HFFc6 (cell line): ENCODE data around the gene PIPOX. TPM values are rescaled to one million over a fixed set of nuclear protein-coding genes. Genes with fewer than 3 reads are reported as not detected.
A peak's percentile ranks its signal among the peaks of the same experiment; 100 is the strongest.

Source experiments
- DNase-seq: peaks from one replicate; pipeline ENCODE4 v3.0.0-alpha.2; 2018
- H3K27ac Mint-ChIP-seq: 2 replicates; pipeline ENCODE4 v1.8.0; 2020; ENCODE audit warnings: mild to moderate bottlenecking, mixed read lengths
- H3K27me3 Mint-ChIP-seq: 2 replicates; pipeline ENCODE4 v1.8.0; 2021; ENCODE audit warnings: mild to moderate bottlenecking, moderate library complexity, mixed read lengths; ENCODE audit not compliant: insufficient read depth
- H3K36me3 Mint-ChIP-seq: 2 replicates; pipeline ENCODE4 v1.8.0; 2021; ENCODE audit warnings: low read depth, mixed read lengths
- H3K4me1 Mint-ChIP-seq: 2 replicates; pipeline ENCODE4 v1.8.0; 2020; ENCODE audit warnings: low read depth, mixed read lengths
- H3K4me3 Mint-ChIP-seq: 2 replicates; pipeline ENCODE4 v1.8.0; 2020; ENCODE audit warnings: mild to moderate bottlenecking, moderate library complexity, mixed read lengths
- H3K9me3 Mint-ChIP-seq: 2 replicates; pipeline ENCODE4 v1.8.0; 2020; ENCODE audit warnings: mild to moderate bottlenecking, mixed read lengths
- CTCF ChIP-seq: fragments of 200-600 bp; sonication (generic); IDR thresholded peaks from 2 replicates; pipeline ENCODE4 v1.5.0; 2021; ENCODE audit warnings: antibody characterized with exemption, mild to moderate bottlenecking
- total RNA-seq, 6 experiments: library from RNA; stranded (reverse); fragmentation: NEBNext Ultra II Directional; extraction: Animal tissue kit (Norgen Biotek cat#: 25700); gene quantifications; 2 replicates in 1 of 6; 3 replicates in 5 of 6; pipeline ENCODE4 v1.2.3, GENCODE V29; 2021

Gene PIPOX
- total RNA-seq, 6 experiments from 2014 or later: 0.17 to 0.73 (median 0.44) TPM

- Mint-ChIP-seq H3K27me3 (peaks cover 6% of the 10 kb centered on the region), H3K27ac (no peak overlapping the region), H3K4me1 (no peaks in the 10 kb centered on the region), H3K4me3 (no peak overlapping the region), H3K9me3 (no peaks in the 10 kb centered on the region), H3K36me3 (peaks cover 13% of the 10 kb centered on the region; the same call in 1 of the 2 replicates)
- DNase-seq: no peak
- peak; percentile 26; the same call in 1 of the 2 replicates for TF ChIP-seq CTCF
Measured at GRCh38 chr17:29090750-29091605, 48.0 kb downstream of the PIPOX start.

GRCh38 chr17:29091606-29092289 lies 48.8 kb downstream of the PIPOX start:
- no peaks in the 10 kb centered on the region for H3K4me1 Mint-ChIP-seq
- no peak for TF ChIP-seq CTCF

GRCh38 chr17:29093090-29093871 lies 50.3 kb downstream of the PIPOX start:
- H3K27ac Mint-ChIP-seq: no peak overlapping the region
- DNase-seq: no peak
- H3K27me3 Mint-ChIP-seq: peaks cover 6% of the 10 kb centered on the region
- no peaks in the 10 kb centered on the region for H3K4me1 Mint-ChIP-seq
- H3K9me3 Mint-ChIP-seq: no peaks in the 10 kb centered on the region
- H3K36me3 Mint-ChIP-seq: peaks cover 15% of the 10 kb centered on the region; the same call in 1 of the 2 replicates
- no peak for TF ChIP-seq CTCF
- H3K4me3 Mint-ChIP-seq: no peak overlapping the region

More at GRCh38 chr17:29091606-29092289, 48.8 kb downstream of the PIPOX start:
- DNase-seq: no peak
- Mint-ChIP-seq H3K27me3 (peaks cover 6% of the 10 kb centered on the region), H3K4me3 (no peak overlapping the region), H3K27ac (no peak overlapping the region), H3K36me3 (peaks cover 16% of the 10 kb centered on the region; the same call in 1 of the 2 replicates), H3K9me3 (no peaks in the 10 kb centered on the region)

GRCh38 chr17:29094101-29094708 lies 51.3 kb downstream of the PIPOX start:
- no peak overlapping the region for H3K4me3 Mint-ChIP-seq
- H3K4me1 Mint-ChIP-seq: no peaks in the 10 kb centered on the region
- no peak for DNase-seq
- H3K9me3 Mint-ChIP-seq: no peaks in the 10 kb centered on the region
- H3K27me3 Mint-ChIP-seq: peaks cover 6% of the 10 kb centered on the region
- H3K36me3 Mint-ChIP-seq: peaks cover 8% of the 10 kb centered on the region; the same call in 1 of the 2 replicates
- no peak for TF ChIP-seq CTCF
- H3K27ac Mint-ChIP-seq: no peak overlapping the region

- Mint-ChIP-seq H3K4me1 (no peaks in the 10 kb centered on the region), H3K36me3 (peaks cover 8% of the 10 kb centered on the region; the same call in 1 of the 2 replicates), H3K27me3 (peaks cover 2% of the 10 kb centered on the region; the same call in 1 of the 2 replicates), H3K4me3 (no peak overlapping the region), H3K9me3 (no peaks in the 10 kb centered on the region), H3K27ac (no peak overlapping the region)
- TF ChIP-seq CTCF: no peak
- DNase-seq: no peak
Measured at GRCh38 chr17:29095439-29095838, 52.5 kb downstream of the PIPOX start.
